Measurements from ENCODE around the gene C12orf76. TPM values are rescaled to one million over a fixed set of nuclear protein-coding genes. Genes with fewer than 3 reads are reported as not detected.

The C12orf76 gene
- total and polyA plus RNA-seq, 2 donors (not counting 1 experiment from before 2014, with no cell fraction given), result 21.5 to 28.5 TPM

DNA sequence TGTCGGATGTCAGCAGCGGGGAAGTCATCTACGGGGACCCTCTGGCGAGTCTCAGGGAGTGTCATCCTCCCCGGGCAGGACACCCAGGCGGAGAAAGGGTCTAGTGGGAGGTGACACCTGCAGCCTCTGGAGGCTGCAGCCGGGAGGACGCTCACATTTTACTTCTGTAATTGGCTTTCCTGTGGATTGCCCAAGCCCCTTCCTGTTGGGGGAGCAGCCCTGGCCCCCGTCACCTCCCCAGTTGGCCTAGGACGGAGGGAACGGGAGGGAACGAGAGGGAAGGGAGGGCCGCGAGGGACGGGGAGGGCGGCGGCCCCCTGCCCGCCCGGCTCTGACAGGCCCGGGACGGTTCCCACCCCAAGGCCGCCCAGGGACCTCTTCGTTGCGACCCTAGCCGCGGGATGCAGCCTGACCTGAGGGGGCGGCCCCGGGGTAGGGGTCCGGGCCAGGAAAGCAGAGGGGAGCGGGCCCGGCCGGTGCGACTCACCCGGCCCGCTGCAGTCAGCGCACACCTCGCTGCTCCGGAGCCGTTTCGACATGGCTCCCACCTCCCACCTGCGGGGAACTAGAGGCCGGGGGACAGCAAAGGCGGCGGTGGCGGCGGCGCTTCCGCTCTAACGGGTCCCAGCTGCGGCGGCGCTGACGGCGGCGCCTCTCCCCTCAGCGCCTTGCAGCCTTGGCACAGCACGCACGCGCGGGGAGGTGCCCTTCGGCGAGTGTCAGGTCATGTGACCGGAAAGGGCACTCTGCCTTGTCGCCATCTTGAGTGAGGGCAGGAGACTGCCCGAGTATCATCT is 52.4 kb downstream of the C12orf76 start, which contains the start of gene GIT2:
TSS of gene GIT2 (minus strand) at position 683 of the 797 bp plus-strand sequence. CDS start at position 539, 144 bp downstream.
- intact Hi-C loops (cut with micrococcal nuclease), result loop anchor here (1.0 to 10.0 kb wide), 4 partner anchors 16 to 284 kb away; partner anchors contain the start of genes C12orf76, FAM222A and GLTP
- peak within 1 kb of the TSS; percentile 90 for H3K4me3 Mint-ChIP-seq
- ATAC-seq (ENCODE audit: low read depth) (peak; percentile 69), DNase-seq (peak; percentile 95)
- under 1% methylated on average over 65 of the region's 65 CpGs for WGBS (ENCODE audit: insufficient coverage)
- Histone ChIP-seq H3K4me3 (ENCODE audit: control extremely low read depth in 1 of 5, extremely low read depth in 1 of 5, insufficient read depth in 1 of 5, low read depth in 2 of 5, low read length in 4 of 5) (peak within 1 kb of the TSS; percentile 68 to 99 (median 74)), H3K36me3 (replicated peaks in 1 of 2; ENCODE audit: control extremely low read depth in 1 of 2, control insufficient read depth in 1 of 2, extremely low read depth in 1 of 2, insufficient read depth in 2 of 2, low read length in 1 of 2) (peaks cover 0 to 8% of the 10 kb centered on the region in 2 experiments), H3K27me3 (replicated peaks in 1 of 4; ENCODE audit: control extremely low read depth in 1 of 4, control insufficient read depth in 3 of 4, insufficient read depth in 4 of 4, low read length in 3 of 4) (no peaks in the 10 kb centered on the region), H4K20me1 (ENCODE audit: control insufficient read depth, insufficient read depth, low read length, poor library complexity, severe bottlenecking) (peaks cover 20% of the 10 kb centered on the region), H2AFZ (ENCODE audit: insufficient read depth, low read depth, low read length, poor library complexity, severe bottlenecking) (peak within 1 kb of the TSS; percentile 82), H3K79me2 (ENCODE audit: control insufficient read depth, insufficient read depth, low read length) (peaks cover 86% of the 10 kb centered on the region), H3K4me1 (ENCODE audit: control insufficient read depth in 2 of 2, insufficient read depth in 2 of 2, low read length in 2 of 2) (peaks cover 39 to 47% of the 10 kb centered on the region in 2 donors), H3K9ac (ENCODE audit: low read length) (peak within 1 kb of the TSS; percentile 93), H3K27ac (ENCODE audit: low read length in 2 of 2) (peak within 1 kb of the TSS; percentile 69 to 90), H3K4me2 (replicated peaks; ENCODE audit: low read depth, low read length, poor library complexity, severe bottlenecking) (peak within 1 kb of the TSS; percentile 81), H3K9me3 (ENCODE audit: control extremely low read depth in 1 of 3, control insufficient read depth in 2 of 3, insufficient read depth in 1 of 3, low read length in 2 of 3) (no peaks in the 10 kb centered on the region)
- no peaks in the 10 kb centered on the region for H3K27me3 Mint-ChIP-seq
- H3K9me3 Mint-ChIP-seq (ENCODE audit: insufficient read depth), result no peaks in the 10 kb centered on the region
- CTCF ChIA-PET, result interaction anchor here (1.0 to 3.0 kb wide), 3 partner anchors 9 to 16 kb away, joined by 3 to 7 read pairs (median 3); no protein-coding TSS in a partner anchor
- H3K4me1 Mint-ChIP-seq, result peaks cover 67% of the 10 kb centered on the region
- TF ChIP-seq, protein P1, sequence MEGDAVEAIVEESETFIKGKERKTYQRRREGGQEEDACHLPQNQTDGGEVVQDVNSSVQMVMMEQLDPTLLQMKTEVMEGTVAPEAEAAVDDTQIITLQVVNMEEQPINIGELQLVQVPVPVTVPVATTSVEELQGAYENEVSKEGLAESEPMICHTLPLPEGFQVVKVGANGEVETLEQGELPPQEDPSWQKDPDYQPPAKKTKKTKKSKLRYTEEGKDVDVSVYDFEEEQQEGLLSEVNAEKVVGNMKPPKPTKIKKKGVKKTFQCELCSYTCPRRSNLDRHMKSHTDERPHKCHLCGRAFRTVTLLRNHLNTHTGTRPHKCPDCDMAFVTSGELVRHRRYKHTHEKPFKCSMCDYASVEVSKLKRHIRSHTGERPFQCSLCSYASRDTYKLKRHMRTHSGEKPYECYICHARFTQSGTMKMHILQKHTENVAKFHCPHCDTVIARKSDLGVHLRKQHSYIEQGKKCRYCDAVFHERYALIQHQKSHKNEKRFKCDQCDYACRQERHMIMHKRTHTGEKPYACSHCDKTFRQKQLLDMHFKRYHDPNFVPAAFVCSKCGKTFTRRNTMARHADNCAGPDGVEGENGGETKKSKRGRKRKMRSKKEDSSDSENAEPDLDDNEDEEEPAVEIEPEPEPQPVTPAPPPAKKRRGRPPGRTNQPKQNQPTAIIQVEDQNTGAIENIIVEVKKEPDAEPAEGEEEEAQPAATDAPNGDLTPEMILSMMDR (IDR thresholded peaks at IDR 0.05), result no peak
- no peak for TF ChIP-seq EZH2 (IDR thresholded peaks at IDR 0.05; ENCODE audit: borderline replicate concordance, insufficient read depth, low read depth, low read length, poor library complexity, severe bottlenecking)
- peak within 1 kb of the TSS; percentile 91 for H3K27ac Mint-ChIP-seq
- POLR2A ChIA-PET, result interaction anchor here (0.6 to 1.0 kb wide), 3 partner anchors 17 to 613 kb away, joined by 3 to 4 read pairs (median 3); no protein-coding TSS in a partner anchor

All from B cell (primary cell).